Osteoblast (primary cell): ENCODE results near the gene PGC. TPM values are rescaled to one million over a fixed set of nuclear protein-coding genes. Genes with fewer than 3 reads are reported as not detected.

Source experiments
- DNase-seq: peaks from one replicate; pipeline ENCODE4 v3.0.0; 2011; ENCODE audit warnings: low spot score, mixed read lengths; ENCODE audit not compliant: insufficient read length; ENCODE audit errors: missing footprints
- H2AFZ ChIP-seq: 2 replicates; pipeline ENCODE4 v1.6.0; 2011; ENCODE audit warnings: mild to moderate bottlenecking, low read length
- H3K27ac ChIP-seq: 2 replicates; pipeline ENCODE4 v1.5.1; 2011; ENCODE audit warnings: mild to moderate bottlenecking, low read depth, low read length, moderate library complexity
- H3K27me3 ChIP-seq: 2 replicates; pipeline ENCODE4 v1.6.0; 2012; ENCODE audit warnings: mild to moderate bottlenecking, control low read depth, inconsistent platforms, low read length, moderate library complexity; ENCODE audit not compliant: insufficient read depth
- H3K36me3 ChIP-seq: 2 replicates; pipeline ENCODE4 v1.5.1; 2011; ENCODE audit warnings: mild to moderate bottlenecking, low read length, control low read depth, moderate library complexity; ENCODE audit not compliant: insufficient read depth
- H3K4me1 ChIP-seq: 2 replicates; pipeline ENCODE4 v1.5.1; 2011; ENCODE audit warnings: mild to moderate bottlenecking, low read length, control low read depth, moderate library complexity; ENCODE audit not compliant: insufficient read depth
- H3K4me2 ChIP-seq: 2 replicates; pipeline ENCODE4 v1.6.0; 2011; ENCODE audit warnings: mild to moderate bottlenecking, low read length; ENCODE audit not compliant: insufficient read depth
- H3K4me3 ChIP-seq: fragments of 200-600 bp; sonication (generic); 3 replicates; pipeline ENCODE4 v1.5.1; 2012; ENCODE audit warnings: mild to moderate bottlenecking, low read length, inconsistent platforms; ENCODE audit not compliant: insufficient read depth
- H3K79me2 ChIP-seq: 2 replicates; pipeline ENCODE4 v1.6.0; 2012; ENCODE audit warnings: mild to moderate bottlenecking, low read length, control low read depth, inconsistent platforms; ENCODE audit not compliant: insufficient read depth
- H3K9me3 ChIP-seq: 2 replicates; pipeline ENCODE4 v1.5.1; 2011; ENCODE audit warnings: low read depth, low read length, control low read depth
- H4K20me1 ChIP-seq: 2 replicates; pipeline ENCODE4 v1.6.0; 2012; ENCODE audit warnings: mild to moderate bottlenecking, low read length, control low read depth; ENCODE audit not compliant: insufficient read depth
- CTCF ChIP-seq: IDR thresholded peaks from 2 replicates; pipeline ENCODE4 v1.5.1; 2011; ENCODE audit warnings: mild to moderate bottlenecking, low read depth, low read length, moderate library complexity; ENCODE audit errors: extremely low read depth
- total RNA-seq: library from RNA; depleted of rRNA; stranded (reverse); fragments of >200 nt; gene quantifications from 2 replicates; pipeline ENCODE4 v1.2.3, GENCODE V29; 2012

The PGC gene
- total RNA-seq, 1 donor: not detected

DNA sequence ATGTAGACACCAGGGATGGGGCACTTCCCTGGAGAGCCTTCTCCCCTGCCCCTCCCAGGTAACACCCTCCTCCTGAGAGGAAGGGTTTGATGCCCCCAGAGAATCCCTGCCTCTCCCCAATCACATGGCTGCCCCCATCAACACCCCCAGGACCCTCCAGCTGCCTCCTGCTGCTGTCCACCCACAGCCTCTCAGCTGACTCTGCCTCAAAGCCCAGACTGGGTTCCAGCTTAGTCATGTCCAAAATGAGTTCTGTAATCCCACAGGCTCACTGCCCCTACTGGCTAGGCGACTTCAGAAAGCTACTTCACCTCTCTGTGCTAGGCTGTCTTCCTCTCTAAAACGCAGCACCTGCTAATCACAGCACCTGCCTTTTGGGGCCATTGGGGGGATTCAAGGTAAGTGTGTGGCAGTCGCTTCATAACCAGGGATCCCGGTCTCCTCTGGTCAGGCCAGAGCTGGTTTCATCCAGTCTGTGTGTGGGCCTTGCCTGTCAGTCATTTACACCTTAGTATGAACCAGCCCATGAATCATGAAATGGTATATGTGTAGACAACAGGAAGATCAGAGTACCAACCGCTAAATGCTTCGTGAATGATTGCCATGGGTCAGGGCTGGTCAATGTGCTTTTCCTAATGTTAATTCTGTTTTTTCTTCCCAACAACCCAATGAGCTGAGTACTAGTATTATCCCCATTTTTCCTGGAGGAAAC, 52.2 kb downstream of the PGC start:
- no peaks in the 10 kb centered on the region for H3K27me3 ChIP-seq
- H3K27ac ChIP-seq: no peak overlapping the region
- H3K4me1 ChIP-seq: peaks cover 33% of the 10 kb centered on the region
- no peaks in the 10 kb centered on the region for H3K36me3 ChIP-seq
- DNase-seq: peak; percentile 95
- H3K79me2 ChIP-seq: peaks cover 6% of the 10 kb centered on the region
- H3K4me2 ChIP-seq: no peak overlapping the region
- no peak overlapping the region for H2AFZ ChIP-seq
- H3K4me3 ChIP-seq: no peak overlapping the region
- H4K20me1 ChIP-seq: peaks cover 19% of the 10 kb centered on the region
- TF ChIP-seq CTCF: peak; percentile 16
- no peaks in the 10 kb centered on the region for H3K9me3 ChIP-seq

- no peak for DNase-seq
- no peak for TF ChIP-seq CTCF
- Histone ChIP-seq H3K36me3 (no peaks in the 10 kb centered on the region), H3K79me2 (no peaks in the 10 kb centered on the region), H3K27me3 (no peaks in the 10 kb centered on the region), H3K9me3 (no peaks in the 10 kb centered on the region), H3K4me1 (peaks cover 24% of the 10 kb centered on the region), H3K4me2 (no peak overlapping the region), H3K27ac (no peak overlapping the region), H3K4me3 (no peak overlapping the region), H4K20me1 (peaks cover 19% of the 10 kb centered on the region), H2AFZ (no peak overlapping the region)
These were observed 53.6 kb downstream of the PGC start for GRCh38 chr6:41693281-41694240.

GRCh38 chr6:41692730-41693129, 54.5 kb downstream of the PGC start:
- no peaks in the 10 kb centered on the region for H3K36me3 ChIP-seq
- DNase-seq: peak; percentile 58
- H3K4me1 ChIP-seq: peaks cover 16% of the 10 kb centered on the region
- H3K27ac ChIP-seq: no peak overlapping the region
- H3K4me2 ChIP-seq: no peak overlapping the region
- H4K20me1 ChIP-seq: peaks cover 19% of the 10 kb centered on the region
- no peaks in the 10 kb centered on the region for H3K79me2 ChIP-seq
- H2AFZ ChIP-seq: no peak overlapping the region
- H3K4me3 ChIP-seq: no peak overlapping the region
- no peaks in the 10 kb centered on the region for H3K27me3 ChIP-seq
- no peak for TF ChIP-seq CTCF
- H3K9me3 ChIP-seq: no peaks in the 10 kb centered on the region
